Panc1 (cell line): ENCODE measurements around the gene UGGT2. TPM values are rescaled to one million over a fixed set of nuclear protein-coding genes. Genes with fewer than 3 reads are reported as not detected.

Experiments used
- ATAC-seq: fragments of 200-7000 bp; cut with Tn5 transposase; 2 replicates; pipeline ENCODE4 v1.9.1; 2020; ENCODE audit warnings: mild to moderate bottlenecking, moderate library complexity
- BruUV-seq: library from RNA; stranded (reverse); fragments of 400-500 nt; replicated peaks from 2 replicates; lab custom pipeline; 2021; lab: Mats Ljungman, UMichigan
- CTCF ChIA-PET: fragments of 300-600 bp; sonication (Branson Sonifier 250); formaldehyde crosslinking; loops from one replicate; lab custom pipeline; 2022; ENCODE audit warnings: antibody characterized with exemption; lab: Charles Lee
- POLR2A ChIA-PET: fragments of 300-600 bp; sonication (Branson Sonifier 250); formaldehyde crosslinking; loops from one replicate; lab custom pipeline; 2022; ENCODE audit warnings: antibody characterized with exemption; lab: Charles Lee
- DNase-seq: peaks from one replicate; pipeline ENCODE4 v3.0.0-alpha.2; 2010; ENCODE audit warnings: low read depth, low spot score
- H3K27ac ChIP-seq: 2 replicates; pipeline ENCODE4 v1.5.1; 2011; ENCODE audit warnings: mild to moderate bottlenecking, low read length, inconsistent platforms
- H3K27me3 ChIP-seq: fragments of 200-500 bp; sonication (Bioruptor generic); 2 replicates; pipeline ENCODE4 v1.6.0; 2014; ENCODE audit warnings: low read length, inconsistent platforms; ENCODE audit not compliant: control insufficient read depth, insufficient read depth
- H3K36me3 ChIP-seq: fragments of 200-500 bp; sonication (Bioruptor generic); 2 replicates; pipeline ENCODE4 v1.5.1; 2014; ENCODE audit warnings: inconsistent platforms, mild to moderate bottlenecking, low read length, moderate library complexity; ENCODE audit not compliant: control insufficient read depth, insufficient read depth
- H3K4me1 ChIP-seq: 2 replicates; pipeline ENCODE4 v1.5.1; 2011; ENCODE audit warnings: inconsistent platforms, mild to moderate bottlenecking, low read length, moderate library complexity; ENCODE audit not compliant: control insufficient read depth, insufficient read depth
- H3K4me3 ChIP-seq, 2 experiments: 2 replicates each; pipeline ENCODE4 v1.5.1; 2011 to 2012; ENCODE audit warnings: low read depth in 2 of 2, low read length in 2 of 2, mild to moderate bottlenecking in 2 of 2, inconsistent platforms in 1 of 2, moderate library complexity in 1 of 2
- H3K9me3 ChIP-seq: fragments of 200-500 bp; sonication (Bioruptor generic); 2 replicates; pipeline ENCODE4 v1.5.1; 2014; ENCODE audit warnings: low read depth, mild to moderate bottlenecking, inconsistent platforms, low read length, moderate library complexity; ENCODE audit not compliant: control insufficient read depth, insufficient read depth
- CTCF ChIP-seq: fragments of 450-650 bp; IDR thresholded peaks from 2 replicates; pipeline ENCODE4 v1.5.1; 2017; ENCODE audit warnings: mild to moderate bottlenecking
- POLR2AphosphoS5 ChIP-seq: IDR thresholded peaks from 2 replicates; pipeline ENCODE4 v1.6.1; 2012; ENCODE audit warnings: mild to moderate bottlenecking, low read depth, low read length, moderate library complexity
- REST ChIP-seq, 2 experiments: IDR thresholded peaks; 2 replicates each; pipeline ENCODE4 v1.6.1; 2011 to 2012; ENCODE audit warnings: low read depth in 2 of 2, control low read depth in 1 of 2, low read length in 1 of 2, mild to moderate bottlenecking in 1 of 2, moderate library complexity in 1 of 2; ENCODE audit not compliant: insufficient read depth in 1 of 2
- SIN3A ChIP-seq: IDR thresholded peaks from 2 replicates; pipeline ENCODE4 v1.6.1; 2012; ENCODE audit warnings: low read depth, mild to moderate bottlenecking, low read length, moderate library complexity, borderline replicate concordance; ENCODE audit not compliant: insufficient read depth
- TCF7L2 ChIP-seq: IDR thresholded peaks from 2 replicates; pipeline ENCODE4 v1.6.1; 2011; ENCODE audit warnings: mild to moderate bottlenecking, low read depth, low read length, inconsistent platforms
- in situ Hi-C: cut with HindIII; loops from 2 replicates; pipeline ENCODE4 v1.10.0; 2016; ENCODE audit warnings: low sequenced_read_pairs, low pct_unique_long_range_greater_than_20kb
- intact Hi-C: fragments of 100-400 bp; cut with micrococcal nuclease; formaldehyde crosslinking; loops from one replicate; pipeline ENCODE4 v1.10.0; 2022; ENCODE audit not compliant: unreplicated experiment
- total RNA-seq: library from RNA; stranded (reverse); gene quantifications from one replicate; pipeline ENCODE4 v1.2.1, GENCODE V29; 2021; ENCODE audit not compliant: unreplicated experiment

The UGGT2 gene
- total RNA-seq, 1 experiment from 2014 or later, result 22.9 TPM

GRCh38 chr13:96080676-96081075 is 27.5 kb upstream of the UGGT2 start:
- ATAC-seq (no peak), DNase-seq (no peak)
- CTCF ChIA-PET, result no interaction called here
- no TSS peak for BruUV-seq
- in situ Hi-C loops (no loop called here), intact Hi-C loops (no loop called here)
- H3K27ac ChIP-seq, result no peak overlapping the region
- no peaks in the 10 kb centered on the region for H3K9me3 ChIP-seq
- H3K4me1 ChIP-seq, result no peaks in the 10 kb centered on the region
- peaks cover 11% of the 10 kb centered on the region for H3K27me3 ChIP-seq
- H3K4me3 ChIP-seq, result no peak overlapping the region
- TF ChIP-seq SIN3A (no peak), POLR2AphosphoS5 (no peak), TCF7L2 (no peak), REST (IDR thresholded peaks at IDR 0.05; ENCODE audit: insufficient read depth in 1 of 2, low read depth in 2 of 2, low read length in 1 of 2) (no peak), CTCF (no peak)
- no peaks in the 10 kb centered on the region for H3K36me3 ChIP-seq
- POLR2A ChIA-PET, result no interaction called here

- CTCF ChIA-PET, result no interaction called here
- intact Hi-C loops, result no loop called here
- H3K9me3 ChIP-seq, result no peaks in the 10 kb centered on the region
- POLR2A ChIA-PET, result no interaction called here
- ATAC-seq (no peak), DNase-seq (no peak)
- no peak overlapping the region for H3K4me3 ChIP-seq
- H3K27me3 ChIP-seq, result peaks cover under 1% of the 10 kb centered on the region; the same call in 1 of the 2 replicates
- TF ChIP-seq CTCF (peak; percentile 63; the same call in 1 of the 2 replicates), SIN3A (no peak), TCF7L2 (no peak), REST (IDR thresholded peaks at IDR 0.05; ENCODE audit: insufficient read depth in 1 of 2, low read depth in 2 of 2, low read length in 1 of 2) (no peak), POLR2AphosphoS5 (no peak)
- in situ Hi-C loops, result no loop called here
- no TSS peak for BruUV-seq
- H3K4me1 ChIP-seq, result no peaks in the 10 kb centered on the region
- no peak overlapping the region for H3K27ac ChIP-seq
- H3K36me3 ChIP-seq, result no peaks in the 10 kb centered on the region
These were observed 22.8 kb upstream of the UGGT2 start for GRCh38 chr13:96075953-96076543.
